ENCODE results near the gene VPS25. TPM values are rescaled to one million over a fixed set of nuclear protein-coding genes. Genes with fewer than 3 reads are reported as not detected.

Gene VPS25
- total RNA-seq, 1 donor from 2014 or later: 55.6 TPM

DNA sequence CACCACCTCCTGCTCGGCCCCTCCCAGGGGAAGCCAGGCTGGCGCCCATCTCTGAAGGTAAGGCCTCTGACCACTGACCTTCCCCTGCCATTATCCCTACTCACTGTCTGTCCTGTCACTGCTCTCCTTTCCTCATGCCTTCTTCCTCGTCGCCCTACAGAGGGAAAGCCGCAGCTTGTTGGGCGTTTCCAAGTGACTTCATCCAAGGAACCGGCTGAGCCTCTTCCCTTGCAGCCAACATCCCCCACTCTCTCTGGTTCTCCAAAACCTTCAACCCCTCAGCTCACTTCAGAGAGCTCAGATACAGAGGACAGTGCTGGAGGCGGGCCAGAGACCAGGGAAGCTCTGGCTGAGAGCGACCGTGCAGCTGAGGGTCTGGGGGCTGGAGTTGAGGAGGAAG, 22.2 kb downstream of the VPS25 start:
- DNase-seq (ENCODE audit: low read depth, low spot score): no peak

DNA sequence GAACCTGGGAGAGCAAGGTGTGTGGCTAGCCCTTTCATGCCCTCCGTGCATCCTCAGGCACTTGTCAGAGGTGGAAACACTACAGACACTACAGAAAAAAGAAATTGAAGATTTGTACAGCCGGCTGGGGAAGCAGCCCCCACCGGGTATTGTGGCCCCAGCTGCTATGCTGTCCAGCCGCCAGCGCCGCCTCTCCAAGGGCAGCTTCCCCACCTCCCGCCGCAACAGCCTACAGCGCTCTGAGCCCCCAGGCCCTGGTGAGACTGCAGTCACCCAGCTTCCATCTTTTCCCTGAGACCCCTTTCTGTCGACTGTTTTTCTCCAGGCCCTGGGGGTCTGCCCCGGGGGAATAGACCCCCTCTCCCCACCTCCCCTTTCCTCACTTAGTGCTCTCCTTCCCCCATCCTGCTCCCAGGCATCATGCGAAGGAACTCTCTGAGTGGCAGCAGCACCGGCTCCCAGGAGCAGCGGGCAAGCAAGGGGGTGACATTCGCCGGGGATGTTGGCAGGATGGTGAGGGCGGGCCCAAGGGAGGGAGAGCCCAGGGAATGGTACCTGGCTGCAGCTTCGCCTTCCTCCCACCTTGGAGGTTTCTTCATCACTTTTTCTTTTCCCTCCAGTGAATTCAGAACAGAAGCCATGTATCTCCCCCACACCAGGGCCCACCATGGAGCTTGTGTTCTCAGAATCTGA, 23.0 kb downstream of the VPS25 start:
- no peak for DNase-seq (ENCODE audit: low read depth, low spot score)

DNA sequence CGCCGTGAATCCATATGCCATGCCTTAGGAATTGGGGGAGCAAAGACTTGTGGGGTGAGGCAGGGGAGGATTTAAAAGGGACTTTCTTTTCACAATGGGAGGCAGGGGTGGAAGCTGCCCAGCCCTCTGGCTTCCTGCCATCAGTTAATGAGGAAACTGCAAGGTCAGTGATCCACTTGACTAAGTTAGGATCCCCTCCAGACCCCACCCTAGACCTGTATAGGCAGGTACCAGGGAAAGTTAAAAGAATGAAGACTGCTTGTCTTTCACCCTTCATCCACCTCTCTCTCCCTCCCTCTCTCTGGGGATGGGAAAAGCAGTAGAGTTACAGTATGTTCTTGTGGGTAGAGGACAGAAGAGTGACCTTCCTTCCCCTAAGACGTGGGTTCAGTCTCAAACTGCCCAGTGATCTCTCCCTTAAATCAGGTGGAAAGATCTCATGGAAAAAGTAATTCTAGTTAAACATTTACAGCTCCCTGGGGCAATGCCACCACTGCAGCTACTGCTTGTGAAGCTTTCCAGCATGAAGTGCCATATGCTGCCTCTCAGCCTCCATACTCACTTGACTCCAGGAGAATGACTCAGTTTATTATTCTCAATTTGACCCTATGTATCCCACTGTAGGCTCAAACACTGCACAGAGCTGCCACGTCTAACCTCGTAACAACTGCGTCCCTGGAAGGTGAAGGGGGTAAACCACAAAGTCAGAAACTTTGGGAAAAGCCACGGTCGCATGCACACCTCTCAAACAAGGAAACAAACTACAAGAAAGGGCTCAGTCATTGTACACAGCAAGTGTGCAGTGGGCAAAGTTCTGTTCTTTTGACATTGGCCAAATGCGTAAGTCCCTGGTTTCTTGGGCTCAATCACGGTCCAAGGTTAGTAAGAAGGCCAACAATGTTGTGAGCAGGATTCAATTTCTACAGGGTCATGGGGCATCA, 24.1 kb downstream of the VPS25 start:
- no peak for DNase-seq (ENCODE audit: low read depth, low spot score)

GRCh38 chr17:42798011-42798382, 24.7 kb downstream of the VPS25 start:
- no peak for DNase-seq (ENCODE audit: low read depth, low spot score)

DNA sequence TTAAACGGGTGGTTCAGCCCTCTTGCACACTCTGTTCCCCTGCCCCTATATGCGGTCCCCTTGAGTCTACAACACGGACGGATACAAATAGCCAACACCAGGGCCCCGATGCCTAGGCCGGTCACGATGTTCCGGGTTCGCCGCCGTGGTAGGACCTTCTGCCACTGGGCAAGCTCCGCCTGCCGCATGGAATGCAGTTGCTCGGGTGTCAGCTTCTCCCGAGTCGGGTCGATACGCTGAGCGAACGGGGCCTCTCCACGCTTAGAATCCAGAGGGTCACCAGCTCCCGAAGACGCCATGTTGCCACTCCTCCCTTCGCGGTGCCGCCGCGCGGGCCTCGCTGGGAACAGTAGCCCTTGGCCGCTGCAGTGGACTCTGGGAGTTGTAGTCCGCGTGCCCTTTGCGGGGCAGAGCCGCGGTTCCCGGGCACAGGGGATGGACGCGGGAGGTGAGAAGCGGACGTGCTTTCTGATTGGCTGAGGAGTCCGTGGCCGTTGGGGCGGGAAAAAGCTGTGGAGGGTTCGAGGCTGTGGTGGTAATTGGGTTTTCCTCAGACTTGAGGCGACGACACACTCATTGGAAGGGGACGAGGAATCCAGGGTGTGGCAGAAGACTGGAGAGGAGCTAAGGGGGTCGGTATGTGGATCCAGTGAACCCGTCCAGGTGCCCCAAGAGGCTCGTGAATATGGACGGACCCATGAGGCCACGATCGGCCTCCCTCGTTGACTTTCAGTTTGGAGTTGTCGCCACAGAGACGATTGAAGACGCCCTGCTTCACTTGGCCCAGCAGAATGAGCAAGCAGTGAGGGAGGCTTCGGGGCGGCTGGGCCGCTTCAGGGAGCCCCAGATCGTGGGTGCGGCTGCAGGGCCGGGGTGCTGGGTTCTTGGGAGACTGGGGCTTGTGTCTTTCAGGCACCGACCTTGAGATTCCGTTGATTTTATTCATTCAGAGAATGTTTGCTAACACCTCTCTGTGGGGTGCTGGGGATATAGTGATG, 25.4 kb downstream of the VPS25 start, which contains the start of the genes CNTD1 and COA3:
Gene CNTD1 (plus strand): TSS at position 479 of the 998 bp plus-strand sequence. CDS start 207 bp downstream, at position 686.
Gene COA3 (minus strand): TSS at position 322 of the 998 bp plus-strand sequence. CDS start 23 bp downstream, at position 299.
- DNase-seq (ENCODE audit: low read depth, low spot score): peak; percentile 48

GRCh38 chr17:42803074-42803883, 30.0 kb downstream of the VPS25 start:
- DNase-seq (ENCODE audit: low read depth, low spot score): no peak

- DNase-seq (ENCODE audit: low read depth, low spot score): no peak
Observed at GRCh38 chr17:42804918-42805367, 31.7 kb downstream of the VPS25 start.

DNA sequence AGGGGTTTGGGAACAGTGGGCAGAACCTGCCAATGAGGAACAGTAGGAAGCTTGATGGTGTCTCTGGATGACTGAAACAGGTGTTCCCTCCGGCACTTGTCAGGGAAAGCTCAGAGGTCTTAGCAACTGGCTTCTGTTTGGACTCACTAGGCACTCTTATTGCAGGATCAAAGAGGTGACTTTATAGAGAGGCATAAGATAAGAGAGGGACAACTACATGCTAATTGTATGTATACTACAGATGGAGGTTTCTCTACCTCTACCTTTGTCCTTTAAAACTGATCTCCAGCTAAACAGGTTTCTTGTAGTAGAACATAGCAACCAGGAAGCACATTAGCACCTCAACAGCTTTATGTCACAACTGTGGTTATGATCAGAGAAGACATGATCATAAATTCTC, 33.0 kb downstream of the VPS25 start:
- DNase-seq (ENCODE audit: low read depth, low spot score): no peak

- DNase-seq (ENCODE audit: low read depth, low spot score): no peak
Observed at GRCh38 chr17:42809250-42809649, 36.0 kb downstream of the VPS25 start.

DNA sequence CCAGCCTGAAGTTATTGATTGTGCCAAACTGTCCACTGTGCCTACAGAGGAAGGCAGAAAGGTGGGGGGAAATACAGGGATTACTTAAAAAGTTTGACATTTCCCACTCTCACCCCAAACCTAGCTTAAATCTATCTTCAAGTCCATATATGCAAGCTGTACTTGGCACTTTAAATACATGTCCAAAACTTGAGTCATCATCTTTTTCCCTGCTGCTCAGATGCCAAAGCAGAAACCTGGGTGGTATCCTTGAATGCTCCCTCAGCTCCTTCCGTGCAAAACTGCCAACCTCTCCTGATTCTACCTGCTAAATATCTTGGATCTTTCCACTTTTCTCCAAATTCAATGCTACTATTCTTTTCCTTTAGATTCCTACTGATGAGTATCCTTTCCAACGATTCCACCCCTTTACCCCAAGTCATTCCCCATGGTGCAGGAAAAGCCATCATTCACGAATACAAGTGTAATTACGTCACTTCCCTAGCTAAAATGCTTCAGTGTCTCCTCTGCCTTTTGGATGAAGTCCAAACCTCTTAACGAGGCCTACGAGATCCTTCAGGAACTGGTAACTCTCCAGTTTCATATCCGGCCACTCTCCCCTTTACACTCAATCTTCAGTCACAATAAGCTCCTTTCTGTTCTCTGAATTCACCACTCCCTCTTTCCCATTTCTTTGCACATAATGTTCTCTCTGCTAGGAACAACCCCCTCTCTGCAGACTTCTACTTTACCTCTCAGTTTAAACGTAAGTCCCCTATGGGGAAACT, 41.6 kb downstream of the VPS25 start:
- DNase-seq (ENCODE audit: low read depth, low spot score): peak; percentile 77

- DNase-seq (ENCODE audit: low read depth, low spot score): no peak
Observed at GRCh38 chr17:42817866-42818265, 44.6 kb downstream of the VPS25 start.

DNA sequence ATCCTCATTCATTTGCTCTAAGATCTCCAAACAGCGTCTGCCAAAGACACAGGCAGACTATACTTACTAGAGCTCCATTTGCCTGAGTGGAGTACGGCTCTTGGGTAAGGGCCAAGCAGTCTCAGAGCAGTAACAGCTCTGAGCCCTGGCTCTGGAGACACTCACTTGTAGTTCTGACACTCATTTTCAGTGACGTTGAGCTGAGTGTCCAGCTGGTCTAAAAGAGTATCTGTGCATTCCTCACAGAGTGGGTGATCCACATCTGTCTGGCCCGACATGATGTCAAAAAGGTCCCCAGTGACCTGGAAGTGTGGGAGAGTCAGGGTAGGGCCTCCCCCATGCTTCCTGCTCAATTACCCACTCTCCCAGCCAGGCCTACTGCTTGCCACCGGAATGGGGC, 45.1 kb downstream of the VPS25 start:
- no peak for DNase-seq (ENCODE audit: low read depth, low spot score)

GRCh38 chr17:42819939-42820535, 46.8 kb downstream of the VPS25 start:
- DNase-seq (ENCODE audit: low read depth, low spot score): peak; percentile 45

DNA sequence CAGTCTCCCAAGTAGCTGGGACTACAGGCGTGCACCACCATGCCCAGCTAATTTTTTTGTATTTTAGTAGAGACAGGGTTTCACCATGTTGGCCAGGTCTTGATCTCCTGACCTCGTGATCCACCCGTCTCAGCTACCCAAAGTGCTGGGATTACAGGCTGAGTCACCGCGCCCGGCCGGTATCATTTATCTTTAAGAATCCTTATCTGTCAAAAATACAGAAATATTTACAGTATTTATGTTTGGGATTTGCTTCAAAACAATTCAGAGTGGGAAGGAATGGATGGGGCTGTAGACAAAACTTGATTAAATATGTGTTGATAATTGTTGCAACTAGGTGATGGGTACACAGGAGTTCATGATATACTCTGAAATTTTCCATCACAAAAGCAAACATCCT, 47.9 kb downstream of the VPS25 start:
- no peak for DNase-seq (ENCODE audit: low read depth, low spot score)

DNA sequence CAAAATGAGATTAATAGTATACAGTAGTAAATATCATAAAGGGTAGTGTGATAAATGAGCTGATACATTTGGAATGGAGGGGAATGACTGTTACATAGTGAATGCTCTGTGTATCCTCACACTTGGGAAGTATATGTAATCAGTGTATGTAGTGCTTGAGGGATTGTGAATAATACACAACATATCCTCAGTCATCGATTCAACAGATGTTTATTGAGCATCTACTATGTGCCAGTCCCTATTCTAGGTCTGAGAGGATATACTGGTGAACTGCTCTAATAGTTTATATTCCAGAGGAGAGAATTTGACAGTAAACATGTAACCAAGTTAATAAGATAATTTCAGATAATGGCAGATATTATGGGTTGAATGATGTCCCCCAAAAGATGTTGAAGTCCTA, 54.2 kb downstream of the VPS25 start:
- DNase-seq (ENCODE audit: low read depth, low spot score): no peak

Data from pulmonary artery endothelial cell (primary cell).